ENCODE results near the gene PSMC3IP.

GRCh38 chr17:42548993-42549755, 28.4 kb downstream of the PSMC3IP start:
- no peak for TF ChIP-seq CTCF (IDR thresholded peaks at IDR 0.05; ENCODE audit: low read depth, low read length, poor library complexity, severe bottlenecking)
- TF ChIP-seq EZH2phosphoT487 (IDR thresholded peaks at IDR 0.05; ENCODE audit: borderline replicate concordance, low read length): no peak

Data from DOHH2 (cell line).